Measurements from ENCODE around the gene AFF3.

The AFF3 gene

DNA sequence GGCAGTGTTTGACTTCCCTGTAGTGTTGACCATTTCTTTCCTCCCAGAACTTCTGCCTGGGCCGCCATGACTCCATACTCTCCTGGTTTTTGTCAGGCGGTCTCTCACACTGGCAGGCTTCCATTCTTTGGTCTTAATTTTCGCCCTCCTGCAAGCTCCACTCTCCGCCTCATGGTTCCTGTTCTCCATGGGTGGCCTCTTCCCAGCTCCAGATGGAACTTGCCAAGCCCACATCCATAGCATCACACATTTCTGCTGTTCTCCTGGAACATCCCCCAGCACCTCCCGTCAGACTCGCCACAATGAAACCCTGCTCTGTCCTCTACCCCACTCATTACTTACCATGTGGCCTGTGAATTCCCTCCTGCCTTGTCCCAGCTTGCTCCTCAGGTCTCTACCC, 896 bp upstream of the AFF3 start:
- Histone ChIP-seq H3K4me3 (ENCODE audit: low read depth, low read length) (no peak overlapping the region), H3K36me3 (ENCODE audit: control insufficient read depth, insufficient read depth, low read length) (no peaks in the 10 kb centered on the region), H3K27me3 (ENCODE audit: control insufficient read depth, insufficient read depth, low read length) (no peaks in the 10 kb centered on the region), H3K9ac (ENCODE audit: low read depth, low read length) (no peak overlapping the region), H3K9me3 (ENCODE audit: control insufficient read depth, insufficient read depth, low read length) (no peaks in the 10 kb centered on the region), H3K4me1 (ENCODE audit: control insufficient read depth, insufficient read depth, low read length) (no peaks in the 10 kb centered on the region)

DNA sequence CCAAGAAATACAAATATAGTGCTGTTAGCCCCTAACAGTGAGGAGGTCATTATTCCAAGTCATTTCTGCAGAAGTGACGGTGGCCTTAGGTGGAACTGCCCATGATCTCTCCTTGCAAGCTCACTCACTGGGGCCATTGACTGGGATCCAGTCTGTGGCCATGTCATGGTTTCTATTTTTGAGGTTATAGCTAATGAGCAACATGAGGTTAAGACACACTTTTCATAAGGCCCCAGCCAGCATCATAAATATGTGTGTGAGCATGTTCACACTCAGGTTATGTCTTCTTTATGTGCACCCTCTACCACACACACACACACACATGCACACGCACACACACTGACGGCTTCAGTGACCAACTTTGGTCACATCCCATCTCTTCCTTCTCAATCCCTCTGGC, 484 bp downstream of the AFF3 start:
- Histone ChIP-seq H3K27me3 (ENCODE audit: control insufficient read depth, insufficient read depth, low read length) (no peaks in the 10 kb centered on the region), H3K9ac (ENCODE audit: low read depth, low read length) (no peak overlapping the region), H3K4me1 (ENCODE audit: control insufficient read depth, insufficient read depth, low read length) (no peaks in the 10 kb centered on the region), H3K4me3 (ENCODE audit: low read depth, low read length) (no peak overlapping the region), H3K36me3 (ENCODE audit: control insufficient read depth, insufficient read depth, low read length) (no peaks in the 10 kb centered on the region), H3K9me3 (ENCODE audit: control insufficient read depth, insufficient read depth, low read length) (no peaks in the 10 kb centered on the region)

DNA sequence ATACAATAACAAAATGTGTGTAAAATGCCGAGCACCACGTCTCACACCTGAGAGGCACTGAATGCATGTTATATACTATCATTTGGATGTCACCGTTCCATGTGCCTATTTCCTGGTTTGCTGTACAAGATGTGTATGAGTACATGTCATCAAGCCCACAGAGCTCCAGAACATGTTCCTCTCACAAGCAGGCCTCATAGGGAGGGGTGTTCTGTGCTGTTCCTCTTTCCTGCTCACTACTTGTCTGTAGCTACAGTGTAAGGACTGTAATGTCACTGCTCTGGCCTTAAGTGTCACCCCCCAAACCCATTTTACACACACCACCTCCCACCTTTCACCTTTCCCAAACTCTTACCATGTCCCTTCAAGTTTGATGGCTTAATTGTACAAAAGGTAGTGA, 1.8 kb downstream of the AFF3 start:
- Histone ChIP-seq H3K27me3 (ENCODE audit: control insufficient read depth, insufficient read depth, low read length) (peaks cover 3% of the 10 kb centered on the region), H3K36me3 (ENCODE audit: control insufficient read depth, insufficient read depth, low read length) (no peaks in the 10 kb centered on the region), H3K9ac (ENCODE audit: low read depth, low read length) (no peak overlapping the region), H3K4me3 (ENCODE audit: low read depth, low read length) (no peak overlapping the region), H3K4me1 (ENCODE audit: control insufficient read depth, insufficient read depth, low read length) (no peaks in the 10 kb centered on the region), H3K9me3 (ENCODE audit: control insufficient read depth, insufficient read depth, low read length) (no peaks in the 10 kb centered on the region)

DNA sequence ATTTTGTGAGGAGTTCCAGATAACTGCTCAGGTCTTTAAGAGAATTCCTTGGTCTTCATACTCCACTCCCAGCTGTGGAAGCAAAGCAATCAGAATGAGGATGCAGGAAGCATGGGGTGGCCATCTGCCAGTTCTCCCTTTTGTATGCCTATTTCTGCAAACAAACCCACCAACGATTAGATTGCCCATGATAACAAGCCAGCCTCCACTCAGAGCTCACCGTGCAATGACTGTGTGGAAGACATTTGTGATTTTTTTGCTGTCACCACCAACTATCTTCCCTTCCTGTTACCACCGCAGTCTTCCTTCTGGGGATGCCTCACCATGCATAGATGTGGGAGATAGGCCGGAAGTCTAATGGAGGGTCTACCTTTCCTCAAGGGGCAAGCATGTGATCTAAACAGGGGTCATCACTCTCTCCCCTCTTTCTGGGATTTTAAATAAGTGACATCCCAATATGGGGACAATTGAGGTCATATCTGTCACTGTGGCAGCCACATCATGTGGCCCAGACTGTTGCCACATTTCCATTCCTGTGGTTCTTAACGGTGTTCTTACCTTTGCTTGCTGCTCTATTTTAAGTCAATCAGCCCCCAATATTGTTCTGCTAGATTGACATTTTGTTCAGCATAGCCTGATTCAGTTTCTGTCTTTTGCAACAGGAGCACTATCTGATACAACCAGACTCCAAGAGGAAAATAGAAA, 4.4 kb downstream of the AFF3 start:
- H3K36me3 ChIP-seq (ENCODE audit: control insufficient read depth, insufficient read depth, low read length): no peaks in the 10 kb centered on the region
- no peaks in the 10 kb centered on the region for H3K4me1 ChIP-seq (ENCODE audit: control insufficient read depth, insufficient read depth, low read length)
- no peak overlapping the region for H3K9ac ChIP-seq (ENCODE audit: low read depth, low read length)
- no peaks in the 10 kb centered on the region for H3K9me3 ChIP-seq (ENCODE audit: control insufficient read depth, insufficient read depth, low read length)
- no peak overlapping the region for H3K4me3 ChIP-seq (ENCODE audit: low read depth, low read length)
- peaks cover 4% of the 10 kb centered on the region for H3K27me3 ChIP-seq (ENCODE audit: control insufficient read depth, insufficient read depth, low read length)

DNA sequence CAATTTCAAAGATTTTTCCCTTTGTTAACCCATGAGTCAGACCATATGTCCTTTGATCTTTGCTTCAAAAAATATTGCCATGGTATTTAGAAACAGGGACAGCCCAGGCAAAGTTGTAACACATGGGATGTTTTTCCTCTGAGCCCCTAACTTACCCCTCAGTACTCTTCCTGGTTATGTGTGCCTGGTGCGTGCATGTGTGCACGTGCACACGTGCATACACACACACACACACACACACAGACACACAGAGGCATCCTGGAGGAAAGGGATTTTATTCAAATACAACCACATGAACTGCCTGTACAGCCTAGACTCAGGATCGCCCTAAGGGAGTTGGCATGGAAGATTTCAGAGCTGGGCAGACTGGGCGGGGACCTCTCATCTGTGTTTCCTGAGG, 5.1 kb downstream of the AFF3 start:
- H3K9ac ChIP-seq (ENCODE audit: low read depth, low read length): no peak overlapping the region
- no peaks in the 10 kb centered on the region for H3K4me1 ChIP-seq (ENCODE audit: control insufficient read depth, insufficient read depth, low read length)
- peaks cover 4% of the 10 kb centered on the region for H3K27me3 ChIP-seq (ENCODE audit: control insufficient read depth, insufficient read depth, low read length)
- no peaks in the 10 kb centered on the region for H3K9me3 ChIP-seq (ENCODE audit: control insufficient read depth, insufficient read depth, low read length)
- no peak overlapping the region for H3K4me3 ChIP-seq (ENCODE audit: low read depth, low read length)
- no peaks in the 10 kb centered on the region for H3K36me3 ChIP-seq (ENCODE audit: control insufficient read depth, insufficient read depth, low read length)

DNA sequence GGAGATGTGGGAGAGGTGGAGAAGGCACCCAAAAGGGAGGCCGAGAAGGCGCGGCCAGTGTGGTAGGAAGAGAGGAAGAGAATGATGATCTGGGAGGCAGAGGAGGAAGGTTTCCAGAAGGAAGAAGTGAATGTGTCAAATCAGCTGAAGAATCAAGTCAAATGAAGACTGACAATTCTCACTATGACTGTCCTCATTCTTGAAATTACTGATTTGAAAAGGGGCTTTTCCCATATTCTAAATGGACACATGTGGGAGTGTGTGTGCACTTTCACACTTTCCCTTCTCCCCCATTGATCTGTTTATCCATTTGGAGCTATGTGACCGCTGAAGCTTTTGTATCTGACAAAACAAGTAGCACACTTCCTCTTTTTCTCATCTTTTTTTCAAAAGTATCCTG, 6.1 kb downstream of the AFF3 start:
- H3K9me3 ChIP-seq (ENCODE audit: control insufficient read depth, insufficient read depth, low read length): no peaks in the 10 kb centered on the region
- peaks cover 4% of the 10 kb centered on the region for H3K27me3 ChIP-seq (ENCODE audit: control insufficient read depth, insufficient read depth, low read length)
- no peak overlapping the region for H3K4me3 ChIP-seq (ENCODE audit: low read depth, low read length)
- no peaks in the 10 kb centered on the region for H3K4me1 ChIP-seq (ENCODE audit: control insufficient read depth, insufficient read depth, low read length)
- H3K36me3 ChIP-seq (ENCODE audit: control insufficient read depth, insufficient read depth, low read length): no peaks in the 10 kb centered on the region
- no peak overlapping the region for H3K9ac ChIP-seq (ENCODE audit: low read depth, low read length)

DNA sequence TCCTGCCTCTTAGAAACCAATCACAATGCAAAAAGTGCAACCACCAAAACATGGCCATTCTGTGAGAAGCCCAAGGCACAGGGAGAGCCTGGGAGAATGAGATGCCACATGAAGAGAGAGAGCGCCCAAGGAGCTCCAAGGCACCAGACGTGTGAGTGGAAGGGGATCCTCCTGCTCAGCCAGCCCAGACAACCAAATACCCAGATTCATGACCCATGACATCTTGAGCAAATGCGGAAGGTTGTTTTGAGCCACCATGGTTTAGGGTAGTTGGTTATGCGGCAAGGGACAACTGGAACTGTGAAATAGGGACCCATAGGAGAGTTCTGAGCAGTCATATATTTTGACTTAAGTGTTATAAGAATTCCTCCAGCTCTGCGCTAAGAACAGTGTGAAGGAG, 7.0 kb downstream of the AFF3 start:
- Histone ChIP-seq H3K4me1 (ENCODE audit: control insufficient read depth, insufficient read depth, low read length) (no peaks in the 10 kb centered on the region), H3K9me3 (ENCODE audit: control insufficient read depth, insufficient read depth, low read length) (no peaks in the 10 kb centered on the region), H3K9ac (ENCODE audit: low read depth, low read length) (no peak overlapping the region), H3K27me3 (ENCODE audit: control insufficient read depth, insufficient read depth, low read length) (peaks cover 4% of the 10 kb centered on the region), H3K36me3 (ENCODE audit: control insufficient read depth, insufficient read depth, low read length) (no peaks in the 10 kb centered on the region), H3K4me3 (ENCODE audit: low read depth, low read length) (no peak overlapping the region)

DNA sequence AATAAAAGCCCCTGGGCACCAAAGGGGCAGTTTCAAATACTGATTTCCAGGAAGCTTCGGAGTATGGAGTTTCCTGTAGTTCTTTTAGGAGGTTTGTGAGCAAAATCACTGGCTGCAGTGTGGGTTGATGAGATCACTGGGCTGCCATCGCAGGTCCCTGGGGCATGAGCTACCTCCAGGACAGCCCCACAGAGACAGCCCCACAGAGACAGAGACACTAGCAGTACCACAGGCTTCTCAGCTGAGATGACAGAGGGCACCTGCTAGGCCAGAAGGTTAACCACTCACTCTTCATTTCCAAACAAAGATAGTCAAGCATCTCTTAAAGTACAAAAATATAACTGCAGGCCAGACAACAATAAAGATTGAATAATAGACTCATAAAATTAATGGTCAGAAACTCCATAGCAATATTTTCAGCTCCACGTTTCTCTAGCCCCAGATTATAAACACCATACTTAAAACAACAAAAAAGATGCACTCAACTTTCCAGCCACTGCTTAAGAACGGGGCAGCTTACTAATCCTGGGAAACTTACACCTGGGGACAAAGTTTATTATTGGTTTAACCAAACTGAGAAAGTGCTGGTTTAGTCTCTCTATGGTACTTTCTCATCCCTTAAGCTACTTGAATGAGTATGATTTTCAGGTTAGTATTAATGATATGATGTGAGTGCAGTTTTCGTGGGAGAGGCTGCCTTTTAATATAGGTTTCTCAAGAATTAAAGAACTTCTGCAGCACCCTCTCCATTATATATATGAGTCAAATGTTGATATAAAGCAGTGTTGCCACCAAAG, 11.6 kb downstream of the AFF3 start:
- no peaks in the 10 kb centered on the region for H3K9me3 ChIP-seq (ENCODE audit: control insufficient read depth, insufficient read depth, low read length)
- no peak overlapping the region for H3K4me3 ChIP-seq (ENCODE audit: low read depth, low read length)
- H3K27me3 ChIP-seq (ENCODE audit: control insufficient read depth, insufficient read depth, low read length): peaks cover 10% of the 10 kb centered on the region
- no peaks in the 10 kb centered on the region for H3K36me3 ChIP-seq (ENCODE audit: control insufficient read depth, insufficient read depth, low read length)
- H3K9ac ChIP-seq (ENCODE audit: low read depth, low read length): no peak overlapping the region
- H3K4me1 ChIP-seq (ENCODE audit: control insufficient read depth, insufficient read depth, low read length): no peaks in the 10 kb centered on the region

DNA sequence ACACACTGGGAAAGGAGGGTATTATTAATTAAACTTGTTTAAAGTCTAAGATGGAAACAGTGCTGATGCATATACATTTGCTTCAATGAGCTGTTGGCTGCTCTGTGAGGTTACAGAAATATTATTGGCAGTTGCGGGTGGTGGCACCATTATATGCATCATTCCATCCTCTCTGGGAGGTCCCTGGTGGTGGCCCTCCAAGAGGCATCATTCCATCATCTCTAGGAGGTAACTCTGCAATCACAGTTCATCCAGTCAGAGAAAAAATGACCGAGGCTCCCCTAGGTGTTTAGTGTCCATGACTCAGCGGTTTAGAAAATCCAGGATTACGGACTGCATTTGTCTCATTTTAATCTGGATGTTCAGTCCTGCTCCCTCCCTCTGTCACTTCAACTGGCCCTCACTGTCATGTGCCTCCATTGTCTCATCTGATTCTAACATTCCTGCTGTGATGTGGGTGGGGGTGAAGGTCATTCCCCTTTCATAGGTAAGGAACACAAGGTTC, 15.4 kb downstream of the AFF3 start:
- Histone ChIP-seq H3K9ac (ENCODE audit: low read depth, low read length) (no peak overlapping the region), H3K36me3 (ENCODE audit: control insufficient read depth, insufficient read depth, low read length) (no peaks in the 10 kb centered on the region), H3K9me3 (ENCODE audit: control insufficient read depth, insufficient read depth, low read length) (no peaks in the 10 kb centered on the region), H3K4me3 (ENCODE audit: low read depth, low read length) (no peak overlapping the region), H3K27me3 (ENCODE audit: control insufficient read depth, insufficient read depth, low read length) (peaks cover 44% of the 10 kb centered on the region), H3K4me1 (ENCODE audit: control insufficient read depth, insufficient read depth, low read length) (no peaks in the 10 kb centered on the region)

DNA sequence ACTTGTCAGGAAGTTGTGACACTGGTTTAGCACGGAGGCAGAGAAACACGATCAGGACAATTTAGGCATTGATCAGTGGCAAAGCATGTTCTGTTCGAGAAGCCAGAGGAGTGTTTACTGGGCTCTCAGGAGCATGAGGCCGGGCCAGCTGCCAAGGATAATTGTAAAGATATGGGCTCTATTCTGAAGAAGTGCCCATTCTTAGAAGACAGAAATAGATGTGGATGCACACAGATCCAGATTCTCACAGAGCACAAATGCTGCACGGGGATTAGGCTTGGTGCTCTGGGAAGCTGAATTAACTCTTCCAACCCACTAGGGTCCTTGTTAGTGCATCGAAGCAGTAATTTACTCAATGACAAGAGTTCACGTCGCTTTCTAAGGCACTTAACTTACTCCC, 16.2 kb downstream of the AFF3 start:
- H3K9me3 ChIP-seq (ENCODE audit: control insufficient read depth, insufficient read depth, low read length): no peaks in the 10 kb centered on the region
- no peaks in the 10 kb centered on the region for H3K4me1 ChIP-seq (ENCODE audit: control insufficient read depth, insufficient read depth, low read length)
- no peaks in the 10 kb centered on the region for H3K36me3 ChIP-seq (ENCODE audit: control insufficient read depth, insufficient read depth, low read length)
- H3K27me3 ChIP-seq (ENCODE audit: control insufficient read depth, insufficient read depth, low read length): peaks cover 48% of the 10 kb centered on the region
- H3K4me3 ChIP-seq (ENCODE audit: low read depth, low read length): no peak overlapping the region
- no peak overlapping the region for H3K9ac ChIP-seq (ENCODE audit: low read depth, low read length)

DNA sequence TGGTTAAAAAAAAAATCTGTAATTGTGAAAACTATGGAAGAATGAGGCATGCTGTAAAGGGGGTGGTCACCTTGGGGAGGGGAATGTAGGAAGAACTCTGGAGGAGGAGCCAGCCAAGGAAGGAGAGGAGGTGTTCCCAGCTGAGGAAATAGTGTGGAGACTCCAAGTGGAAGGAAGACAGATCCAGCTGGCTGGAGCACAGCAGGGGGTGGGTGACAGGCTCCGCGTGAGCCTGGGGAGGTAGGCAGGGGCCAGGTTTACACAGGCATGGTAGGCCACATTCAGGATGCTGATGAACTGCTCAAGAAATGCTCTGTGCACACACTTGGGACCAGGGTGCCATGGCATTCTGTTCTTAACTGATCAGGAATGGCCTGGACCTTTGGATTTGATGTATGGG, 16.8 kb downstream of the AFF3 start:
- peaks cover 54% of the 10 kb centered on the region for H3K27me3 ChIP-seq (ENCODE audit: control insufficient read depth, insufficient read depth, low read length)
- no peaks in the 10 kb centered on the region for H3K36me3 ChIP-seq (ENCODE audit: control insufficient read depth, insufficient read depth, low read length)
- no peaks in the 10 kb centered on the region for H3K9me3 ChIP-seq (ENCODE audit: control insufficient read depth, insufficient read depth, low read length)
- H3K9ac ChIP-seq (ENCODE audit: low read depth, low read length): no peak overlapping the region
- H3K4me1 ChIP-seq (ENCODE audit: control insufficient read depth, insufficient read depth, low read length): no peaks in the 10 kb centered on the region
- H3K4me3 ChIP-seq (ENCODE audit: low read depth, low read length): no peak overlapping the region

DNA sequence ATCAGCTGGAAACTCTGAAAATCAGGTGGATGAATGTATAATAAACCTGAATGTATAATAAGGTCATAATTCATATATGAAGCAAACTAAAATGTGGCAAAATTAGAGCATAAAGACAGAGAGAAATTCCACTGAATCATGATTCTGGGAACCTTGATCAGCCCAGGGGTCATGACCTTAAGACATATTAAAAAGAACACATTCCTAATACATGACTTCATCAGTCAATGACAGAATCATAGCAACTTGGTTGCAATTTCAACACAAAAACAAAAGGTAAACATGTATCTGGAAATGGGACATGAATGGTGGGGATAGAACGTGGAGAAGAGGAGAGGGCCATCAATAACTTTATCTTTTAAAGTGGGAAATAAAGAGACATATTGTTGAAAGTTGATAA, 17.6 kb downstream of the AFF3 start:
- no peaks in the 10 kb centered on the region for H3K4me1 ChIP-seq (ENCODE audit: control insufficient read depth, insufficient read depth, low read length)
- H3K4me3 ChIP-seq (ENCODE audit: low read depth, low read length): no peak overlapping the region
- no peaks in the 10 kb centered on the region for H3K9me3 ChIP-seq (ENCODE audit: control insufficient read depth, insufficient read depth, low read length)
- H3K27me3 ChIP-seq (ENCODE audit: control insufficient read depth, insufficient read depth, low read length): peaks cover 63% of the 10 kb centered on the region
- no peak overlapping the region for H3K9ac ChIP-seq (ENCODE audit: low read depth, low read length)
- no peaks in the 10 kb centered on the region for H3K36me3 ChIP-seq (ENCODE audit: control insufficient read depth, insufficient read depth, low read length)
